Ovary (tissue), 3 donors: ENCODE measurements around the gene RFC4.

ENCODE experiments used
- CTCF ChIP-seq, 3 donors: fragments of 450-650 bp in 2 of 3; fragments of 200-600 bp in 1 of 3; IDR thresholded peaks; one replicate each; pipeline versions ENCODE4 v1.5.1 to v1.8.0; 2016 to 2022; ENCODE audit warnings: antibody characterized with exemption in 3 of 3, mild to moderate bottlenecking in 1 of 3
- EP300 ChIP-seq: sonication (generic); formaldehyde crosslinking; IDR thresholded peaks from one replicate; pipeline ENCODE4 v1.6.1; 2017; ENCODE audit warnings: antibody characterized with exemption
- POLR2A ChIP-seq: fragments of 450-650 bp; IDR thresholded peaks from one replicate; pipeline ENCODE4 v1.6.1; 2017; ENCODE audit warnings: antibody characterized with exemption, mild to moderate bottlenecking, moderate library complexity
- donor health status: DM: no; HTN: no; CAD: no.

- TF ChIP-seq POLR2A (no peak), CTCF (IDR thresholded peaks at IDR 0.05) (no peak), EP300 (no peak)
Observed at GRCh38 chr3:186772281-186772694, 34.0 kb downstream of the RFC4 start.
